Measurements from ENCODE around the gene CYP27B1. TPM values are rescaled to one million over a fixed set of nuclear protein-coding genes. Genes with fewer than 3 reads are reported as not detected.

CYP27B1 gene
- total and polyA plus RNA-seq, 9 donors: 0.51 to 1.3 (median 1.1) TPM

GRCh38 chr12:57783861-57784260 is 17.0 kb upstream of the CYP27B1 start:
- H3K4me1 ChIP-seq (ENCODE audit: control insufficient read depth, insufficient read depth, low read length): peaks cover 8% of the 10 kb centered on the region
- 81% methylated on average over 2 of the region's 11 CpGs for WGBS (ENCODE audit: insufficient coverage)
- H3K27me3 ChIP-seq (ENCODE audit: control insufficient read depth, insufficient read depth, low read length): no peaks in the 10 kb centered on the region
- H3K4me3 ChIP-seq (ENCODE audit: low read length): no peak overlapping the region
- H3K9me3 ChIP-seq (replicated peaks; ENCODE audit: control insufficient read depth, low read depth, low read length): no peaks in the 10 kb centered on the region
- peaks cover 43% of the 10 kb centered on the region for H3K36me3 ChIP-seq (ENCODE audit: control insufficient read depth, insufficient read depth, low read length)
- DNase-seq: no peak
- no peak overlapping the region for H3K27ac ChIP-seq (ENCODE audit: low read length)

GRCh38 chr12:57783466-57783801 is 16.6 kb upstream of the CYP27B1 start:
- Histone ChIP-seq H3K4me3 (ENCODE audit: low read length) (peak overlapping the region; percentile 92), H3K27me3 (ENCODE audit: control insufficient read depth, insufficient read depth, low read length) (no peaks in the 10 kb centered on the region), H3K4me1 (ENCODE audit: control insufficient read depth, insufficient read depth, low read length) (peaks cover 8% of the 10 kb centered on the region), H3K36me3 (ENCODE audit: control insufficient read depth, insufficient read depth, low read length) (peaks cover 39% of the 10 kb centered on the region), H3K27ac (ENCODE audit: low read length) (no peak overlapping the region), H3K9me3 (replicated peaks; ENCODE audit: control insufficient read depth, low read depth, low read length) (no peaks in the 10 kb centered on the region)
- 70% methylated on average over 2 of the region's 12 CpGs for WGBS (ENCODE audit: insufficient coverage)
- DNase-seq: no peak

GRCh38 chr12:57782608-57783465 is 16.0 kb upstream of the CYP27B1 start, which contains the start of gene TSFM:
Gene TSFM (plus strand): TSS chr12:57782787. CDS start chr12:57782802, 15 bp downstream.
- WGBS (ENCODE audit: insufficient coverage): under 1% methylated on average over 43 of the region's 45 CpGs
- Histone ChIP-seq H3K4me3 (ENCODE audit: low read length) (peak within 1 kb of the TSS; percentile 92), H3K27ac (ENCODE audit: low read length) (peak within 1 kb of the TSS; percentile 62), H3K36me3 (ENCODE audit: control insufficient read depth, insufficient read depth, low read length) (peaks cover 35% of the 10 kb centered on the region), H3K4me1 (ENCODE audit: control insufficient read depth, insufficient read depth, low read length) (peaks cover 8% of the 10 kb centered on the region), H3K27me3 (ENCODE audit: control insufficient read depth, insufficient read depth, low read length) (no peaks in the 10 kb centered on the region), H3K9me3 (replicated peaks; ENCODE audit: control insufficient read depth, low read depth, low read length) (no peaks in the 10 kb centered on the region)
- DNase-seq: peak; percentile 98

GRCh38 chr12:57782243-57782607 is 15.3 kb upstream of the CYP27B1 start:
- H3K27me3 ChIP-seq (ENCODE audit: control insufficient read depth, insufficient read depth, low read length): no peaks in the 10 kb centered on the region
- H3K36me3 ChIP-seq (ENCODE audit: control insufficient read depth, insufficient read depth, low read length): peaks cover 29% of the 10 kb centered on the region
- no peak for DNase-seq
- WGBS (ENCODE audit: insufficient coverage): no CpG with 5 or more reads among the region's 4 CpGs
- H3K27ac ChIP-seq (ENCODE audit: low read length): no peak overlapping the region
- peaks cover 8% of the 10 kb centered on the region for H3K4me1 ChIP-seq (ENCODE audit: control insufficient read depth, insufficient read depth, low read length)
- no peaks in the 10 kb centered on the region for H3K9me3 ChIP-seq (replicated peaks; ENCODE audit: control insufficient read depth, low read depth, low read length)
- H3K4me3 ChIP-seq (ENCODE audit: low read length): no peak overlapping the region

- Histone ChIP-seq H3K4me1 (ENCODE audit: control insufficient read depth, insufficient read depth, low read length) (peaks cover 8% of the 10 kb centered on the region), H3K4me3 (ENCODE audit: low read length) (no peak overlapping the region), H3K27me3 (ENCODE audit: control insufficient read depth, insufficient read depth, low read length) (no peaks in the 10 kb centered on the region), H3K27ac (ENCODE audit: low read length) (no peak overlapping the region), H3K36me3 (ENCODE audit: control insufficient read depth, insufficient read depth, low read length) (peaks cover 25% of the 10 kb centered on the region), H3K9me3 (replicated peaks; ENCODE audit: control insufficient read depth, low read depth, low read length) (no peaks in the 10 kb centered on the region)
- 56% methylated on average over 2 of the region's 2 CpGs for WGBS (ENCODE audit: insufficient coverage)
- no peak for DNase-seq
Measured at GRCh38 chr12:57781801-57782200, 14.9 kb upstream of the CYP27B1 start.

- Histone ChIP-seq H3K36me3 (ENCODE audit: control insufficient read depth, insufficient read depth, low read length) (peaks cover 21% of the 10 kb centered on the region), H3K27me3 (ENCODE audit: control insufficient read depth, insufficient read depth, low read length) (no peaks in the 10 kb centered on the region), H3K4me1 (ENCODE audit: control insufficient read depth, insufficient read depth, low read length) (peaks cover 8% of the 10 kb centered on the region), H3K27ac (ENCODE audit: low read length) (no peak overlapping the region), H3K9me3 (replicated peaks; ENCODE audit: control insufficient read depth, low read depth, low read length) (no peaks in the 10 kb centered on the region), H3K4me3 (ENCODE audit: low read length) (no peak overlapping the region)
- WGBS (ENCODE audit: insufficient coverage): 100% methylated on average over 2 of the region's 3 CpGs
- DNase-seq: no peak
Measured at GRCh38 chr12:57781244-57781643, 14.4 kb upstream of the CYP27B1 start.

GRCh38 chr12:57780284-57780897 is 13.5 kb upstream of the CYP27B1 start:
- 94% methylated on average over 3 of the region's 4 CpGs for WGBS (ENCODE audit: insufficient coverage)
- no peaks in the 10 kb centered on the region for H3K9me3 ChIP-seq (replicated peaks; ENCODE audit: control insufficient read depth, low read depth, low read length)
- H3K4me1 ChIP-seq (ENCODE audit: control insufficient read depth, insufficient read depth, low read length): peaks cover 8% of the 10 kb centered on the region
- DNase-seq: no peak
- H3K27ac ChIP-seq (ENCODE audit: low read length): no peak overlapping the region
- no peaks in the 10 kb centered on the region for H3K27me3 ChIP-seq (ENCODE audit: control insufficient read depth, insufficient read depth, low read length)
- peaks cover 21% of the 10 kb centered on the region for H3K36me3 ChIP-seq (ENCODE audit: control insufficient read depth, insufficient read depth, low read length)
- no peak overlapping the region for H3K4me3 ChIP-seq (ENCODE audit: low read length)

- WGBS (ENCODE audit: insufficient coverage): no CpG with 5 or more reads among the region's 1 CpG
- Histone ChIP-seq H3K9me3 (replicated peaks; ENCODE audit: control insufficient read depth, low read depth, low read length) (no peaks in the 10 kb centered on the region), H3K4me3 (ENCODE audit: low read length) (no peak overlapping the region), H3K4me1 (ENCODE audit: control insufficient read depth, insufficient read depth, low read length) (peaks cover 8% of the 10 kb centered on the region), H3K27me3 (ENCODE audit: control insufficient read depth, insufficient read depth, low read length) (no peaks in the 10 kb centered on the region), H3K36me3 (ENCODE audit: control insufficient read depth, insufficient read depth, low read length) (peaks cover 19% of the 10 kb centered on the region), H3K27ac (ENCODE audit: low read length) (no peak overlapping the region)
- no peak for DNase-seq
Measured at GRCh38 chr12:57779736-57780135, 12.9 kb upstream of the CYP27B1 start.

- no peak overlapping the region for H3K27ac ChIP-seq (ENCODE audit: low read length)
- H3K4me1 ChIP-seq (ENCODE audit: control insufficient read depth, insufficient read depth, low read length): peaks cover 7% of the 10 kb centered on the region
- H3K4me3 ChIP-seq (ENCODE audit: low read length): no peak overlapping the region
- no CpG with 5 or more reads among the region's 7 CpGs for WGBS (ENCODE audit: insufficient coverage)
- H3K27me3 ChIP-seq (ENCODE audit: control insufficient read depth, insufficient read depth, low read length): no peaks in the 10 kb centered on the region
- no peak for DNase-seq
- no peaks in the 10 kb centered on the region for H3K9me3 ChIP-seq (replicated peaks; ENCODE audit: control insufficient read depth, low read depth, low read length)
- H3K36me3 ChIP-seq (ENCODE audit: control insufficient read depth, insufficient read depth, low read length): peaks cover 19% of the 10 kb centered on the region
Measured at GRCh38 chr12:57777911-57778310, 11.0 kb upstream of the CYP27B1 start.

GRCh38 chr12:57777367-57777766 is 10.5 kb upstream of the CYP27B1 start:
- Histone ChIP-seq H3K36me3 (ENCODE audit: control insufficient read depth, insufficient read depth, low read length) (peaks cover 19% of the 10 kb centered on the region), H3K9me3 (replicated peaks; ENCODE audit: control insufficient read depth, low read depth, low read length) (no peaks in the 10 kb centered on the region), H3K27me3 (ENCODE audit: control insufficient read depth, insufficient read depth, low read length) (no peaks in the 10 kb centered on the region), H3K27ac (ENCODE audit: low read length) (no peak overlapping the region), H3K4me1 (ENCODE audit: control insufficient read depth, insufficient read depth, low read length) (peaks cover 9% of the 10 kb centered on the region), H3K4me3 (ENCODE audit: low read length) (no peak overlapping the region)
- 92% methylated on average over 3 of the region's 7 CpGs for WGBS (ENCODE audit: insufficient coverage)
- DNase-seq: no peak

Data from muscle of leg (tissue), 11 donors.